ENCODE measurements around the gene RIMBP2. TPM values are rescaled to one million over a fixed set of nuclear protein-coding genes. Genes with fewer than 3 reads are reported as not detected.

RIMBP2 gene
- total and polyA plus RNA-seq, 2 experiments from 2014 or later, result 0.31 to 0.37 TPM

- Histone ChIP-seq H3K36me3 (ENCODE audit: insufficient read depth) (no peaks in the 10 kb centered on the region), H3K9me2 (ENCODE audit: insufficient read depth) (no peaks in the 10 kb centered on the region), H3K79me2 (replicated peaks; ENCODE audit: insufficient read depth) (no peaks in the 10 kb centered on the region), H4K20me1 (replicated peaks; ENCODE audit: insufficient read depth) (no peaks in the 10 kb centered on the region), H2AFZ (no peak overlapping the region), H3F3A (replicated peaks; ENCODE audit: low read depth) (no peaks in the 10 kb centered on the region), H3K4me3 (no peak overlapping the region), H3K27me3 (ENCODE audit: insufficient read depth) (no peaks in the 10 kb centered on the region), H3K4me2 (no peak overlapping the region), H3K27ac (ENCODE audit: low read depth) (no peak overlapping the region), H3K4me1 (ENCODE audit: insufficient read depth) (no peaks in the 10 kb centered on the region)
- no peak for TF ChIP-seq EZH2 (IDR thresholded peaks at IDR 0.05; ENCODE audit: low read depth, unreplicated experiment)
- Mint-ChIP-seq H3K27me3 (ENCODE audit: insufficient read depth, low read depth, poor library complexity) (peaks cover 11% of the 10 kb centered on the region), H3K4me3 (no peak overlapping the region), H3K9me3 (peaks cover 100% of the 10 kb centered on the region), H3K4me1 (no peaks in the 10 kb centered on the region), H3K36me3 (ENCODE audit: low read depth) (peaks cover 36% of the 10 kb centered on the region), H3K27ac (no peak overlapping the region)
- DNase-seq (ENCODE audit: low spot score) (no peak), ATAC-seq (no peak)
Measured at GRCh38 chr12:130449291-130449690, 266.8 kb downstream of the RIMBP2 start.

DNA sequence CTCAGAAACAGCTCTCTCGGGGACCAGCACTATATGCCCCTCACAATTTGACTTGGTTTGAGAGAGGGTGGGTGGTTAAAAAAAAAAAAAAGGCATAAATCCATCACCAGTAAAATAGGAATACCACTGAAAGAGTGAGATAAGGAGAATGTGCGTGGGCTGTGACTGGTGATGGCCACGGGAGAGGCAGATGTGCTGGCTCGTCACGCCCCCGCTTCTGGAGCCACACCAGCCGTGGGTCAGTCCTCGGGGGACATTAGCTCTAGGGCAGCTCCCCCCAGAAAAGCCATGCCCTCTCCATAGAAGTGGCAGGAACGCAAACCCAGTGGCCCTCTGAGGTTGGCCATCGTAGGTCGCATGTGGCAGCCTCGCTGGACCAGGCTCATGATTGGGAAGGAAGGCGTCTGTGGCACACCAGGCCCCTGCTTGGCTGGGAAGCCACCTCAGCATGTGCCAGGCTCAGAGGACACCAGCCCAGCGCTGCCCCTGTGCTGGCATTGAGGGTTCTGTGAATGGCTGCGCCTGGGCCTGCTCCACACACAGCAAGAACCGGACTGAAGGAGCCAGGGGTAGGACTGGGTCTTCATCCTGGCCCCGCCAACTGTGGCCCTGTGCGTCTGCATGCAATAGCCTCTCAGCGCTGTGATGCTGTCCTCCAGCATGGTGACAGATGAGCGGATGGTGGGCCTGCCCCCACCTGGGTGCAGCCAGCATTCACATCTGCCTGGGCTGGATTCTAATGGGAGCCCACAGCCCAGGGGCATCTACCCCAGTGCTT, 267.9 kb downstream of the RIMBP2 start:
- Histone ChIP-seq H3K4me3 (no peak overlapping the region), H3K27ac (ENCODE audit: low read depth) (no peak overlapping the region), H3K4me1 (ENCODE audit: insufficient read depth) (no peaks in the 10 kb centered on the region), H3K4me2 (no peak overlapping the region), H3K9me2 (ENCODE audit: insufficient read depth) (no peaks in the 10 kb centered on the region), H2AFZ (no peak overlapping the region), H4K20me1 (replicated peaks; ENCODE audit: insufficient read depth) (no peaks in the 10 kb centered on the region), H3K36me3 (ENCODE audit: insufficient read depth) (no peaks in the 10 kb centered on the region), H3F3A (replicated peaks; ENCODE audit: low read depth) (no peaks in the 10 kb centered on the region), H3K79me2 (replicated peaks; ENCODE audit: insufficient read depth) (no peaks in the 10 kb centered on the region), H3K27me3 (ENCODE audit: insufficient read depth) (no peaks in the 10 kb centered on the region)
- Mint-ChIP-seq H3K4me3 (no peak overlapping the region), H3K27ac (no peak overlapping the region), H3K36me3 (ENCODE audit: low read depth) (peaks cover 43% of the 10 kb centered on the region), H3K9me3 (peaks cover 100% of the 10 kb centered on the region), H3K4me1 (no peaks in the 10 kb centered on the region), H3K27me3 (ENCODE audit: insufficient read depth, low read depth, poor library complexity) (peaks cover 10% of the 10 kb centered on the region)
- TF ChIP-seq REST (IDR thresholded peaks at IDR 0.05; ENCODE audit: unreplicated experiment) (no peak), NANOG (IDR thresholded peaks at IDR 0.05; ENCODE audit: borderline replicate concordance) (no peak)
- DNase-seq (ENCODE audit: low spot score) (no peak), ATAC-seq (no peak)

- no peaks in the 10 kb centered on the region for H3K27me3 ChIP-seq (ENCODE audit: insufficient read depth)
- Mint-ChIP-seq H3K27me3 (ENCODE audit: insufficient read depth, low read depth, poor library complexity) (peaks cover 13% of the 10 kb centered on the region), H3K4me3 (no peak overlapping the region), H3K4me1 (no peaks in the 10 kb centered on the region), H3K9me3 (peaks cover 100% of the 10 kb centered on the region), H3K36me3 (ENCODE audit: low read depth) (peaks cover 49% of the 10 kb centered on the region), H3K27ac (no peak overlapping the region)
- no peak for ATAC-seq
- H3K79me2 ChIP-seq (replicated peaks; ENCODE audit: insufficient read depth), result no peaks in the 10 kb centered on the region
- no peak for DNase-seq (ENCODE audit: low spot score)
- no peaks in the 10 kb centered on the region for H3K4me1 ChIP-seq (ENCODE audit: insufficient read depth)
- no peaks in the 10 kb centered on the region for H4K20me1 ChIP-seq (replicated peaks; ENCODE audit: insufficient read depth)
- TF ChIP-seq, protein P1, sequence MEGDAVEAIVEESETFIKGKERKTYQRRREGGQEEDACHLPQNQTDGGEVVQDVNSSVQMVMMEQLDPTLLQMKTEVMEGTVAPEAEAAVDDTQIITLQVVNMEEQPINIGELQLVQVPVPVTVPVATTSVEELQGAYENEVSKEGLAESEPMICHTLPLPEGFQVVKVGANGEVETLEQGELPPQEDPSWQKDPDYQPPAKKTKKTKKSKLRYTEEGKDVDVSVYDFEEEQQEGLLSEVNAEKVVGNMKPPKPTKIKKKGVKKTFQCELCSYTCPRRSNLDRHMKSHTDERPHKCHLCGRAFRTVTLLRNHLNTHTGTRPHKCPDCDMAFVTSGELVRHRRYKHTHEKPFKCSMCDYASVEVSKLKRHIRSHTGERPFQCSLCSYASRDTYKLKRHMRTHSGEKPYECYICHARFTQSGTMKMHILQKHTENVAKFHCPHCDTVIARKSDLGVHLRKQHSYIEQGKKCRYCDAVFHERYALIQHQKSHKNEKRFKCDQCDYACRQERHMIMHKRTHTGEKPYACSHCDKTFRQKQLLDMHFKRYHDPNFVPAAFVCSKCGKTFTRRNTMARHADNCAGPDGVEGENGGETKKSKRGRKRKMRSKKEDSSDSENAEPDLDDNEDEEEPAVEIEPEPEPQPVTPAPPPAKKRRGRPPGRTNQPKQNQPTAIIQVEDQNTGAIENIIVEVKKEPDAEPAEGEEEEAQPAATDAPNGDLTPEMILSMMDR (conservative IDR thresholded peaks at IDR 0.05; ENCODE audit: low read depth in 2 of 2), result no peak
- TF ChIP-seq POLR2AphosphoS5 (IDR thresholded peaks at IDR 0.05; ENCODE audit: low read depth) (no peak), NANOG (IDR thresholded peaks at IDR 0.05; ENCODE audit: borderline replicate concordance) (no peak), CREB1 (CRISPR knock-in tag; IDR thresholded peaks at IDR 0.05; ENCODE audit: low read depth) (no peak), STAT1 (IDR thresholded peaks at IDR 0.05; ENCODE audit: unreplicated experiment) (no peak), EZH2 (IDR thresholded peaks at IDR 0.05; ENCODE audit: low read depth, unreplicated experiment) (no peak), ZNF331 (CRISPR knock-in tag; IDR thresholded peaks at IDR 0.05; ENCODE audit: low read depth) (no peak), JUNB (IDR thresholded peaks at IDR 0.05; ENCODE audit: unreplicated experiment) (no peak), ZNF114 (CRISPR knock-in tag; IDR thresholded peaks at IDR 0.05) (no peak)
- TF ChIP-seq, protein P2, sequence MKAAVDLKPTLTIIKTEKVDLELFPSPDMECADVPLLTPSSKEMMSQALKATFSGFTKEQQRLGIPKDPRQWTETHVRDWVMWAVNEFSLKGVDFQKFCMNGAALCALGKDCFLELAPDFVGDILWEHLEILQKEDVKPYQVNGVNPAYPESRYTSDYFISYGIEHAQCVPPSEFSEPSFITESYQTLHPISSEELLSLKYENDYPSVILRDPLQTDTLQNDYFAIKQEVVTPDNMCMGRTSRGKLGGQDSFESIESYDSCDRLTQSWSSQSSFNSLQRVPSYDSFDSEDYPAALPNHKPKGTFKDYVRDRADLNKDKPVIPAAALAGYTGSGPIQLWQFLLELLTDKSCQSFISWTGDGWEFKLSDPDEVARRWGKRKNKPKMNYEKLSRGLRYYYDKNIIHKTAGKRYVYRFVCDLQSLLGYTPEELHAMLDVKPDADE (IDR thresholded peaks at IDR 0.05), result no peak
- H3K9me2 ChIP-seq (ENCODE audit: insufficient read depth), result no peaks in the 10 kb centered on the region
- no peaks in the 10 kb centered on the region for H3K36me3 ChIP-seq (ENCODE audit: insufficient read depth)
- H3F3A ChIP-seq (replicated peaks; ENCODE audit: low read depth), result no peaks in the 10 kb centered on the region
- H2AFZ ChIP-seq, result no peak overlapping the region
- H3K4me3 ChIP-seq, result no peak overlapping the region
- no peak overlapping the region for H3K4me2 ChIP-seq
- H3K27ac ChIP-seq (ENCODE audit: low read depth), result no peak overlapping the region
Measured at GRCh38 chr12:130447655-130447965, 268.5 kb downstream of the RIMBP2 start.
